ENCODE data around the gene LTBP1. TPM values are rescaled to one million over a fixed set of nuclear protein-coding genes. Genes with fewer than 3 reads are reported as not detected.
A peak's percentile ranks its signal among the peaks of the same experiment; 100 is the strongest.

The LTBP1 gene
- total RNA-seq, 1 experiment from 2014 or later = 10.3 TPM

DNA sequence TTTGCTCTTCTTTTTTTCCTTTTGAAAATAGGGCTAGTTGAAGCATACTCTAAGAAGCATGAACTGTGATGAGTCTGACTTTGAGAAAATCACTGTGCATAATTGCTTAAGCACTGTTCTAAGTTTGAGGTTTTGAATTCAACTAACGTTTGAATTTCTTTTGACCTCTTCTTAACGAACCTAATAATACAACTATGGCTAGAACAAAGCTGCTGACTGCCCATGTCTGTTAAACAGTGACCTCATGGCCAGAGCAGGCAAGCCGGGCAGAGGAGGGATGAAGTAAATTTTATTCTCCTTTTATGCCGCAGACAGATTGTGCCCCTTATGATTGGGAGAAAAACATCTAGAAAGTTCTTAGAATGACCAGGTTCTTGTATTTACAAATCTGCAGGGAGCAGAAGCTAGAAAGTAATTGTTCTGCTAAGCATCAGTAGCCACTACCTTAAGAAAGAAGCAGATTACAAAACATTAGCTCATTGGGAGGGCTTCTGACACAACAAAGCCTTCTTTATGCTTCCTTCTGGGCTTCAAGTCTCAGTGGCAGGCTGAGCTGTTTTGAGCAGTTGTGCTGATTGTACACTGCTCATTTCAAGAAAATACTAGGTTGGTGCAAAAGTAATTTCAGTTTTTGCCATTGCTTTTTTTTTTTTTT is 431.9 kb downstream of the LTBP1 start:
- intact Hi-C loops (cut with micrococcal nuclease; ENCODE audit: unreplicated experiment) = no loop called here
- CTCF ChIA-PET = interaction anchor here (0.7 kb wide), 1 partner anchor 280 kb away, joined by 31 read pairs; no protein-coding TSS in a partner anchor

DNA sequence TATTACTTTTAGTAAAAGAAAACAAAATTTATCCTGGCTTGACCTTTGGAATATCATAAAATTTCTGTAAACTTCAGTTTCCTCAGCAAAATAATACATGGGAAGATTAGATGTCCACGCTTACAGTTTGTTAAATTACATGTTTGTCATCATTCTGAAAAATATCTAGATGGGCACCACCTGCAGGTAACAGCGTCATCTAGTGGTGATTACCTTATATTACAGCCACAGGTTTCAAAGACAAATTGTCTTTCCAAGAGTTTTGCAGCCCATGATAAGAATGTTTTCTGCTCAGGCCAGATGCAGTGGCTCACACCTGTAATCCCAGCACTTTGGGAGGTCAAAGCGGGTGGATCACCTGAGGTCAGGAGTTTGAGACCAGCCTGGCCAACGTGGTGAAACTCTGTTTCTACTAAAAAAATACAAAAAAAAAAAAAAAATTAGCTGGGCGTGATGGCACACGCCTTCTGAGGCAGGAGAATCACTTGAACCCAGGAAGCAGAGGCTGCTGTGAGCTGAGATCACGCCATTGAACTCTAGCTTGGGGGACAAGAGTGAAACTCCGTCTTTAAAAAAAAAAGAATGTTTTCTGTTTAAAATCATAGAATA is 433.4 kb downstream of the LTBP1 start:
- no peaks in the 10 kb centered on the region; the same call in 1 of the 2 replicates for H3F3A ChIP-seq (ENCODE audit: insufficient read depth, low read depth)
- no peak overlapping the region for H3K4me3 ChIP-seq
- H3K27ac ChIP-seq = no peak overlapping the region
- no peaks in the 10 kb centered on the region for H3K4me1 ChIP-seq (replicated peaks; ENCODE audit: insufficient read depth)
- no TSS peak for BruUV-seq (replicated peaks)
- no peak for DNase-seq
- CTCF ChIA-PET = interaction anchor here (0.6 to 1.0 kb wide), 3 partner anchors 27 to 346 kb away, joined by 3 to 4 read pairs (median 3); no protein-coding TSS in a partner anchor
- H2AFZ ChIP-seq = no peak overlapping the region
- H4K20me1 ChIP-seq (ENCODE audit: insufficient read depth) = no peaks in the 10 kb centered on the region
- H3K79me2 ChIP-seq (ENCODE audit: low read depth) = no peaks in the 10 kb centered on the region
- POLR2A ChIA-PET (ENCODE audit: unreplicated experiment) = no interaction called here
- H3K4me2 ChIP-seq = no peak overlapping the region
- no peaks in the 10 kb centered on the region for H3K9me2 ChIP-seq (ENCODE audit: insufficient read depth)
- TF ChIP-seq, protein P1, sequence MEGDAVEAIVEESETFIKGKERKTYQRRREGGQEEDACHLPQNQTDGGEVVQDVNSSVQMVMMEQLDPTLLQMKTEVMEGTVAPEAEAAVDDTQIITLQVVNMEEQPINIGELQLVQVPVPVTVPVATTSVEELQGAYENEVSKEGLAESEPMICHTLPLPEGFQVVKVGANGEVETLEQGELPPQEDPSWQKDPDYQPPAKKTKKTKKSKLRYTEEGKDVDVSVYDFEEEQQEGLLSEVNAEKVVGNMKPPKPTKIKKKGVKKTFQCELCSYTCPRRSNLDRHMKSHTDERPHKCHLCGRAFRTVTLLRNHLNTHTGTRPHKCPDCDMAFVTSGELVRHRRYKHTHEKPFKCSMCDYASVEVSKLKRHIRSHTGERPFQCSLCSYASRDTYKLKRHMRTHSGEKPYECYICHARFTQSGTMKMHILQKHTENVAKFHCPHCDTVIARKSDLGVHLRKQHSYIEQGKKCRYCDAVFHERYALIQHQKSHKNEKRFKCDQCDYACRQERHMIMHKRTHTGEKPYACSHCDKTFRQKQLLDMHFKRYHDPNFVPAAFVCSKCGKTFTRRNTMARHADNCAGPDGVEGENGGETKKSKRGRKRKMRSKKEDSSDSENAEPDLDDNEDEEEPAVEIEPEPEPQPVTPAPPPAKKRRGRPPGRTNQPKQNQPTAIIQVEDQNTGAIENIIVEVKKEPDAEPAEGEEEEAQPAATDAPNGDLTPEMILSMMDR (conservative IDR thresholded peaks at IDR 0.05) = peak; percentile 97
- TF ChIP-seq EZH2 (IDR thresholded peaks at IDR 0.05; ENCODE audit: low read depth) = no peak
- H3K9me3 ChIP-seq (ENCODE audit: insufficient read depth, low read depth) = no peaks in the 10 kb centered on the region
- intact Hi-C loops (cut with micrococcal nuclease; ENCODE audit: unreplicated experiment) = no loop called here
- no peaks in the 10 kb centered on the region for H3K27me3 ChIP-seq (ENCODE audit: insufficient read depth, low read depth)
- no peaks in the 10 kb centered on the region for H3K36me3 ChIP-seq (ENCODE audit: low read depth)

More for the DNA sequence above, 431.9 kb downstream of the LTBP1 start:
- Histone ChIP-seq H3K4me3 (no peak overlapping the region), H3F3A (ENCODE audit: insufficient read depth, low read depth) (no peaks in the 10 kb centered on the region; the same call in 1 of the 2 replicates), H3K36me3 (ENCODE audit: low read depth) (no peaks in the 10 kb centered on the region), H4K20me1 (ENCODE audit: insufficient read depth) (no peaks in the 10 kb centered on the region), H3K4me2 (no peak overlapping the region), H3K9me2 (ENCODE audit: insufficient read depth) (no peaks in the 10 kb centered on the region), H3K27ac (no peak overlapping the region), H2AFZ (no peak overlapping the region), H3K79me2 (ENCODE audit: low read depth) (no peaks in the 10 kb centered on the region), H3K27me3 (ENCODE audit: insufficient read depth, low read depth) (no peaks in the 10 kb centered on the region), H3K4me1 (replicated peaks; ENCODE audit: insufficient read depth) (no peaks in the 10 kb centered on the region), H3K9me3 (ENCODE audit: insufficient read depth, low read depth) (no peaks in the 10 kb centered on the region)
- TF ChIP-seq, protein P1 (conservative IDR thresholded peaks at IDR 0.05) = no peak
- TF ChIP-seq EZH2 (IDR thresholded peaks at IDR 0.05; ENCODE audit: low read depth) = no peak
- BruUV-seq (replicated peaks) = no TSS peak
- no peak for DNase-seq
- POLR2A ChIA-PET (ENCODE audit: unreplicated experiment) = no interaction called here

DNA sequence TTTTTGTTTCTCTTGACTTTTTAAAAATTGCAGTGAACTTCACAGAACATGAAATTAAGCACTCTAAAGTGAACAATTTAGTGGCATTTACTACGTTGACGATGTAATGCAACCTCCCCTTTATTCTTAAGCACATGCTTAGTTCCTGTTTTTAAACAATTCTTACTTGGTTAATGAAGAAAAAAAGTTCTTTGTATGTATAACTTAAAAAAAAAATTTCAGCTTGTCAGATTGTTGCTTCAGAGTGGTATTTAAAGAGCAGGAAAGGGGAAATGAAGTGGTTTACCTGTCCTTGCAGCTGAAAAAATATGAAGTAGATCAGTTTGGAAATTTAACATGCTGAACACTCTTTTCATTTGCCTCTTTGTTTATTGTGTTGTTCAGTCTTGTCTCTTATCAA is 434.0 kb downstream of the LTBP1 start:
- no peaks in the 10 kb centered on the region for H3K36me3 ChIP-seq (ENCODE audit: low read depth)
- no peak overlapping the region for H2AFZ ChIP-seq
- intact Hi-C loops (cut with micrococcal nuclease; ENCODE audit: unreplicated experiment) = no loop called here
- POLR2A ChIA-PET (ENCODE audit: unreplicated experiment) = no interaction called here
- no peaks in the 10 kb centered on the region; the same call in 1 of the 2 replicates for H3F3A ChIP-seq (ENCODE audit: insufficient read depth, low read depth)
- no peaks in the 10 kb centered on the region for H3K79me2 ChIP-seq (ENCODE audit: low read depth)
- H3K4me2 ChIP-seq = no peak overlapping the region
- H3K4me3 ChIP-seq = no peak overlapping the region
- H3K9me2 ChIP-seq (ENCODE audit: insufficient read depth) = no peaks in the 10 kb centered on the region
- no peak overlapping the region for H3K27ac ChIP-seq
- H3K9me3 ChIP-seq (ENCODE audit: insufficient read depth, low read depth) = no peaks in the 10 kb centered on the region
- H3K27me3 ChIP-seq (ENCODE audit: insufficient read depth, low read depth) = no peaks in the 10 kb centered on the region
- no peaks in the 10 kb centered on the region for H4K20me1 ChIP-seq (ENCODE audit: insufficient read depth)
- DNase-seq = no peak
- TF ChIP-seq EZH2 (IDR thresholded peaks at IDR 0.05; ENCODE audit: low read depth) = no peak
- TF ChIP-seq, protein P1 (conservative IDR thresholded peaks at IDR 0.05) = no peak
- no TSS peak for BruUV-seq (replicated peaks)
- no peaks in the 10 kb centered on the region for H3K4me1 ChIP-seq (replicated peaks; ENCODE audit: insufficient read depth)
- CTCF ChIA-PET = no interaction called here
